RWPE1 (cell line): ENCODE measurements around the gene BCL2L15.

ENCODE experiments used
- CTCF ChIA-PET: fragments of 350-600 bp; sonication (Branson Sonifier 250); formaldehyde crosslinking; extraction: SDS; loops from one replicate; lab custom pipeline; 2021; lab: Yijun Ruan, JAX
- POLR2A ChIA-PET: fragments of 400-600 bp; formaldehyde crosslinking; extraction: SDS; loops from one replicate; lab custom pipeline; 2020; ENCODE audit warnings: antibody characterized with exemption; ENCODE audit not compliant: low non-redundant PET; lab: Yijun Ruan, JAX
- DNase-seq: peaks from one replicate; pipeline ENCODE4 v3.0.0; 2012; ENCODE audit warnings: low spot score
- H3K27ac ChIP-seq: fragments of 450-650 bp; 2 replicates; pipeline ENCODE4 v1.5.1; 2017
- TF ChIP-seq, protein P1 (sequence below): fragments of 450-650 bp; conservative IDR thresholded peaks from 2 replicates; pipeline ENCODE4 v1.5.1; 2017; ENCODE audit warnings: low read depth, mild to moderate bottlenecking

BCL2L15 gene

DNA sequence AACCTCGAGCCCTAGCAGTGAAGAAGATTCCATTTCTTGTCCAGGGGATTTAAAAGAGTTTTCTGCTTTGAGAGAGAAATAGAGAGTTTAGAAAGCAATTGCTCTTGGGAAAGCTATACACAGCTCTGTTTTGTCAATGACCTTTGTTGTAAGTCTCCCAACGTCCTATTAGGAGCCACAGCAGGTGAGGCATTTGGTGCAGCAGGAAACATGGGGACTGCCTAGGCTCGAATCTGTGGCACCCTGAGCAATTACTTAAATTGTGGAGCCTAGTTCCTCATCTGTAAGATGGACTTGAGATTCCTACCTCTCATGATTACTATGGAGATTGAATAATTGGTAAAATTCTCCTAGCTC lies 25.9 kb upstream of the BCL2L15 start:
- TF ChIP-seq, protein P1, sequence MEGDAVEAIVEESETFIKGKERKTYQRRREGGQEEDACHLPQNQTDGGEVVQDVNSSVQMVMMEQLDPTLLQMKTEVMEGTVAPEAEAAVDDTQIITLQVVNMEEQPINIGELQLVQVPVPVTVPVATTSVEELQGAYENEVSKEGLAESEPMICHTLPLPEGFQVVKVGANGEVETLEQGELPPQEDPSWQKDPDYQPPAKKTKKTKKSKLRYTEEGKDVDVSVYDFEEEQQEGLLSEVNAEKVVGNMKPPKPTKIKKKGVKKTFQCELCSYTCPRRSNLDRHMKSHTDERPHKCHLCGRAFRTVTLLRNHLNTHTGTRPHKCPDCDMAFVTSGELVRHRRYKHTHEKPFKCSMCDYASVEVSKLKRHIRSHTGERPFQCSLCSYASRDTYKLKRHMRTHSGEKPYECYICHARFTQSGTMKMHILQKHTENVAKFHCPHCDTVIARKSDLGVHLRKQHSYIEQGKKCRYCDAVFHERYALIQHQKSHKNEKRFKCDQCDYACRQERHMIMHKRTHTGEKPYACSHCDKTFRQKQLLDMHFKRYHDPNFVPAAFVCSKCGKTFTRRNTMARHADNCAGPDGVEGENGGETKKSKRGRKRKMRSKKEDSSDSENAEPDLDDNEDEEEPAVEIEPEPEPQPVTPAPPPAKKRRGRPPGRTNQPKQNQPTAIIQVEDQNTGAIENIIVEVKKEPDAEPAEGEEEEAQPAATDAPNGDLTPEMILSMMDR: no peak
- no peak for DNase-seq
- H3K27ac ChIP-seq: peak overlapping the region; percentile 18; the same call in 1 of the 2 replicates
- ChIA-PET POLR2A (interaction anchor here (0.9 kb wide), 1 partner anchor 16 kb away, joined by 3 read pairs; the partner anchor contains the start of gene HIPK1), CTCF (interaction anchor here (0.6 to 0.7 kb wide), 3 partner anchors 20 to 938 kb away, joined by 3 to 4 read pairs (median 3); no protein-coding TSS in a partner anchor)

DNA sequence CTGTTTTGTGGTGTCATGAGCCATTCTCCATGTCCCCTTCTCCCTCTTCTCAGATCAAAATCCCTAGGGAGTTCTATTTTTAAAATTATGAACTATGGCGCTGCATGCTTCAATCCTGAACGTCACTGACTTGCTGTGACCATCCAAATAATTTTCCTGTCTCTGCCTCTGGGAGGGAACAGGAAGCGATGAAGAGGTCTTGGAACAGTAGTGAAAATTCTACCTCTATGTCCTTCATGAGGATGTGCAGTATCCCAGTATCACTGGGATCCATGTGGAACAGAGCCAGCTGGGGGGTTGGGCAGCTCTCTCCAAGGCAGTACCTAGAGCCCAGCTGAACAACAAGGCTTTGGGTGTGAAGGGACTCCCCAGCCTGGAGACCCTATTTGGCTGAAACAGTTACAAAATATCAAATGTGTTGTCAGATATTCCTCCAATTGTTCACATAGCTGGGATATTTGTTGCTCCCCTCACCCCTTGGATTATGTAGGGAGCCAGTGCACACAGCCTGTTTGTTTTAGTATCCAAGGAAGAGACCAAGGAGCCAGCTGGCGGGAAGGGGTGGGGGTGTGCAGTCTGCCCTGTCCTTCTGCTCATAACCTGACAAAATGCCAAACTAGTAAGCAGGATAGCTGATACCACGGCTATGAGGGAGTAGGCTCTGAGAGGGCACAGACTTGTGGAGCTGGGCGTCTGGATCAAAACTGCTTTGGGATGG lies 25.4 kb upstream of the BCL2L15 start:
- TF ChIP-seq, protein P1: no peak
- peak overlapping the region; percentile 18 for H3K27ac ChIP-seq
- CTCF ChIA-PET: interaction anchor here (0.6 to 0.7 kb wide), 2 partner anchors 20 to 26 kb away, joined by 3 to 4 read pairs; no protein-coding TSS in a partner anchor
- POLR2A ChIA-PET: interaction anchor here (0.9 kb wide), 1 partner anchor 16 kb away, joined by 3 read pairs; the partner anchor contains the start of gene HIPK1
- DNase-seq: no peak

- POLR2A ChIA-PET: interaction anchor here (1.1 to 2.4 kb wide), 2 partner anchors 25 to 94 kb away, joined by 3 to 19 read pairs; partner anchors contain the start of genes HIPK1 and RSBN1
- peak; percentile 30 for DNase-seq
- TF ChIP-seq, protein P1: no peak
- CTCF ChIA-PET: interaction anchor here (0.5 to 2.8 kb wide), 4 partner anchors 9 to 79 kb away, joined by 3 to 16 read pairs (median 3); partner anchors contain the start of gene HIPK1
- peak overlapping the region; percentile 94 for H3K27ac ChIP-seq
Measured at GRCh38 chr1:113905435-113905861, 18.1 kb upstream of the BCL2L15 start.

- peak; percentile 97 for DNase-seq
- CTCF ChIA-PET: interaction anchor here (0.6 to 2.8 kb wide), 2 partner anchors 25 to 50 kb away, joined by 3 to 16 read pairs; partner anchors contain the start of gene HIPK1
- H3K27ac ChIP-seq: peak within 1 kb of the TSS; percentile 94
- TF ChIP-seq, protein P1: peak; percentile 40
- POLR2A ChIA-PET: interaction anchor here (0.5 to 2.4 kb wide), 3 partner anchors 25 to 608 kb away, joined by 3 to 19 read pairs (median 4); partner anchors contain the start of genes HIPK1 and RSBN1
Measured at GRCh38 chr1:113904674-113905434, 17.5 kb upstream of the BCL2L15 start, which contains the start of the genes AP4B1 and DCLRE1B. Gene AP4B1, minus strand, starts transcription at chr1:113904799. Its CDS starts 82 bp downstream, at chr1:113904717. Gene DCLRE1B, plus strand, starts transcription at chr1:113905326. Its CDS starts 261 bp downstream, at chr1:113905587.

- TF ChIP-seq, protein P1: no peak
- peak overlapping the region; percentile 94 for H3K27ac ChIP-seq
- DNase-seq: peak; percentile 60
- POLR2A ChIA-PET: interaction anchor here (0.5 to 2.4 kb wide), 3 partner anchors 26 to 608 kb away, joined by 3 to 19 read pairs (median 4); partner anchors contain the start of genes HIPK1 and RSBN1
- CTCF ChIA-PET: interaction anchor here (0.6 to 2.8 kb wide), 2 partner anchors 25 to 621 kb away, joined by 4 to 16 read pairs; partner anchors contain the start of gene HIPK1
Measured at GRCh38 chr1:113904293-113904673, 16.9 kb upstream of the BCL2L15 start.
